HEK293T (cell line): ENCODE results near the gene CAB39L.

Source experiments
- FOXM1 ChIP-seq: fragments of 450-650 bp; IDR thresholded peaks from 2 replicates; pipeline ENCODE4 v1.6.1; 2017; ENCODE audit warnings: mild to moderate bottlenecking, borderline replicate concordance
- NFRKB ChIP-seq: fragments of 450-650 bp; IDR thresholded peaks from 2 replicates; pipeline ENCODE4 v1.6.1; 2016; ENCODE audit warnings: mild to moderate bottlenecking, moderate library complexity
- SP1 ChIP-seq: fragments of 450-650 bp; IDR thresholded peaks from 2 replicates; pipeline ENCODE4 v1.6.1; 2017
- SUZ12 ChIP-seq: fragments of 450-650 bp; IDR thresholded peaks from 2 replicates; pipeline ENCODE4 v1.6.1; 2016; ENCODE audit warnings: mild to moderate bottlenecking

- TF ChIP-seq SP1 (no peak), NFRKB (no peak), SUZ12 (no peak), FOXM1 (no peak)
Measured at GRCh38 chr13:49336655-49337054, 107.2 kb downstream of the CAB39L start.
